ENCODE results near the gene RNF144B.

The RNF144B gene

DNA sequence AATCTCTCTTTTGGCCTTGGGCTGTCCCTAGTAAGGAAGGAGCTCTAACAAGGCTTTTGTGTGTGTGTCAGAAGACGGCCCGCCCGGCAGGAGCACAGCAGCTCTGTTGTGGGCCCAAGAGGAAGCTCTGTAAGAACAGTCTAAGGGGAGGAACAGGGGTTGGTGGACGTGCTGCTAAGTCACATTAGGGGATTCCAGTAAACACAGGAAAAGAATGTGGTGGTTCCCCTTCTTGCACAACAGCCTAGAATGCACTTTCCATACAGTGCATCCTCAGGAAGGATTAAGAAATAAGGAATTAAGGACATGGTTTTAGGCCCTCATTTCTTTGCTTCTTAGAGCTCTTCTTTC is 114.5 kb downstream of the RNF144B start:
- DNase-seq (ENCODE audit: low read depth, low spot score), result peak; percentile 30
- H3K4me3 ChIP-seq (ENCODE audit: low read depth, low read length), result no peak overlapping the region
- in situ Hi-C loops (cut with HindIII; ENCODE audit: low sequenced_read_pairs), result no loop called here
- TF ChIP-seq, protein P1, sequence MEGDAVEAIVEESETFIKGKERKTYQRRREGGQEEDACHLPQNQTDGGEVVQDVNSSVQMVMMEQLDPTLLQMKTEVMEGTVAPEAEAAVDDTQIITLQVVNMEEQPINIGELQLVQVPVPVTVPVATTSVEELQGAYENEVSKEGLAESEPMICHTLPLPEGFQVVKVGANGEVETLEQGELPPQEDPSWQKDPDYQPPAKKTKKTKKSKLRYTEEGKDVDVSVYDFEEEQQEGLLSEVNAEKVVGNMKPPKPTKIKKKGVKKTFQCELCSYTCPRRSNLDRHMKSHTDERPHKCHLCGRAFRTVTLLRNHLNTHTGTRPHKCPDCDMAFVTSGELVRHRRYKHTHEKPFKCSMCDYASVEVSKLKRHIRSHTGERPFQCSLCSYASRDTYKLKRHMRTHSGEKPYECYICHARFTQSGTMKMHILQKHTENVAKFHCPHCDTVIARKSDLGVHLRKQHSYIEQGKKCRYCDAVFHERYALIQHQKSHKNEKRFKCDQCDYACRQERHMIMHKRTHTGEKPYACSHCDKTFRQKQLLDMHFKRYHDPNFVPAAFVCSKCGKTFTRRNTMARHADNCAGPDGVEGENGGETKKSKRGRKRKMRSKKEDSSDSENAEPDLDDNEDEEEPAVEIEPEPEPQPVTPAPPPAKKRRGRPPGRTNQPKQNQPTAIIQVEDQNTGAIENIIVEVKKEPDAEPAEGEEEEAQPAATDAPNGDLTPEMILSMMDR (IDR thresholded peaks at IDR 0.05; ENCODE audit: low read depth, low read length), result no peak

DNA sequence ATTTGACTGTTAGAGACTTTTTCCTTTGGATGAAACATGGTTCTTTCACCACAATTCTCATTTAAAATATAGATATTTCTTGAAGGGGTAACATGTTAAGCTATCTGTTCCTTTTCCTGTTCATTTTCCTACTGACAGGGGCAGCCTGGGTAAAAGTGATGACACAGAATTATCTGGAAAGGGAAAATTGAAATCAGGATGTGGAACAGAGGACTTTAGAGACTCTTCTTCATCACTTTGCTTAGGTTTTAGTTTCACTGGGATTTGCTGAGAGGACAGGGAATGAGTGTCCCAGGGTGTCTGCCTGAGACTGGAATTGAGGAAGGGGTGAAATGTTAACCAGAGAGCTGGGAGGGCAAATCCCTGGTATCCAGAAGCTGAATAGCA is 116.0 kb downstream of the RNF144B start:
- DNase-seq (ENCODE audit: low read depth, low spot score), result no peak
- H3K4me3 ChIP-seq (ENCODE audit: low read depth, low read length), result no peak overlapping the region
- TF ChIP-seq, protein P1 (IDR thresholded peaks at IDR 0.05; ENCODE audit: low read depth, low read length), result no peak
- in situ Hi-C loops (cut with HindIII; ENCODE audit: low sequenced_read_pairs), result no loop called here

DNA sequence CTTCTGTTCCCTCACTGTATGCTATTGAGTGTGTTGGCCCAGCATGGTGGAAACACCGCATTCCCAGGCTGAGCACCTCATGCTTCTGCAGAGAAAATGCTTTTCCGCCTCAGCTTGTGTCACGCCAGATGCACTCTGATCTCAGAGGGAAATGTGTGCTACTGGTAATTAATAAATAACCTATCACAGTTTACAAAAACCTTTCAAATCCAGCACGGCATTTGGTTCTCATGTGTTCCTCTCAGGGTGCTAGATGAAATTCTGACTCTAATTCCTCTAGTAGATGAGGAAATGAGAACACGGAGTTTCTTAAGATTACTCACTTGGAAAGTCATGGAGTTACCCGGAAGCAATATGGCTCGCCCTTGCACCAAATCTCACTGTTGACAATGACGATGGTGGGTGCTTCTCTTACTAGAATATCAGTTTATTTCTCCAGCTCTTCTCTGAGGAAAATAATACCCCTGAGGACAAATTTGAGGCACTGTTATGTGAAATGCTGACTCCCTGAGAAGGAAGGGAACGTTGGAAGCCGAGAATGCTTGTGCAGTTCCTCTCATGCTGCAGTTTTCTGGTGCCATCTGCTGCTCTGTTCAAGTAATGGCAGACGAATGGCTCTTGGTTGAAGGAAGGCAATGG is 116.6 kb downstream of the RNF144B start:
- in situ Hi-C loops (cut with HindIII; ENCODE audit: low sequenced_read_pairs), result no loop called here
- H3K4me3 ChIP-seq (ENCODE audit: low read depth, low read length), result peak overlapping the region; percentile 0
- TF ChIP-seq, protein P1 (IDR thresholded peaks at IDR 0.05; ENCODE audit: low read depth, low read length), result peak; percentile 94
- peak; percentile 83 for DNase-seq (ENCODE audit: low read depth, low spot score)

DNA sequence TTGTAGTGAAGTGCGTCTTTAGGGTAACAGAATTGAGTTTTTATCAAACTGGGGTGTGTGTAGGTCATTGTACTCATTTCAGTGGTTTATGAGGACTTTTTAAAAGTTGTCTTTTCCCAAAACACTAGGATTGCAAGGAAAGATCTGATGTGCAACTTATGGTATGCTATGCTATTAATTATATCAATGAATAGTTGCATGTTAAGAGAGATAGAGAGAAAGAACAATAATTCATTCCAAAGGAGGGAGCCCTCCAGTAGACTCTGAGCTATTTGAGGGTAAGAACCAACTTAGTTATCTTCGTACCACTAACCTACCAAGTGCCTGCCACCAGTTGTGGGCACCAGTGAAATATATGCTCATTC is 117.1 kb downstream of the RNF144B start:
- in situ Hi-C loops (cut with HindIII; ENCODE audit: low sequenced_read_pairs), result no loop called here
- no peak overlapping the region for H3K4me3 ChIP-seq (ENCODE audit: low read depth, low read length)
- TF ChIP-seq, protein P1 (IDR thresholded peaks at IDR 0.05; ENCODE audit: low read depth, low read length), result no peak
- no peak for DNase-seq (ENCODE audit: low read depth, low spot score)

DNA sequence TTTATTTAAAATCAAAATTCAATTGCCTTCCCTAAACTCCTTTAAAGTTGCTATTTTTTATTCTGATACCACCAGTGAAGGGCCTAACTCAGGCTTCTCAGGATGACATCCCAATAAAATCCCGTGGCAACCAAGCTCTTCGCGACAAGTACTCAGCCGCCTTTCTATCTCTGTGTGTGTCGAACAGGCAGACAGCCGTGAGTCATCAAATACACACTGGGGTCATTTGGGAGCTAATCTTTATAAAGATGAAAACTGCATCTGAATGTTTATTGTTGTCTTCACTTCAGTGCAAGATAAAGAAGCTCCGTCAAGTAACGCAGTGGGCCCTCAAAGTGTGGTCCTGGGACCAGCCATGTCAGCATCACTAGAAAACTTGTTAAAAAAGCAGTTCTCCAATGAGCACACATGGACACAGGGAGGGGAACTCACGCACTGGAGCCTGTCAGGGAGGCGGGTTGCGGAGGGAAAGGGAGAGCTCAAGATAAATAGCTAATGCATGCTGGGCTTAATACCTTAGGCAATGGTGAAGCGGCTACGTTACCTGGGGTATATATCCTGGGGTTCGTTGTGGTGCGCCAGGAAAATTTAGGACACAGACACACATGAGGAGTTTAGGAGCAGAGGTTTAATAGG is 119.3 kb downstream of the RNF144B start:
- TF ChIP-seq, protein P1 (IDR thresholded peaks at IDR 0.05; ENCODE audit: low read depth, low read length), result no peak
- H3K4me3 ChIP-seq (ENCODE audit: low read depth, low read length), result no peak overlapping the region
- in situ Hi-C loops (cut with HindIII; ENCODE audit: low sequenced_read_pairs), result no loop called here
- DNase-seq (ENCODE audit: low read depth, low spot score), result no peak

DNA sequence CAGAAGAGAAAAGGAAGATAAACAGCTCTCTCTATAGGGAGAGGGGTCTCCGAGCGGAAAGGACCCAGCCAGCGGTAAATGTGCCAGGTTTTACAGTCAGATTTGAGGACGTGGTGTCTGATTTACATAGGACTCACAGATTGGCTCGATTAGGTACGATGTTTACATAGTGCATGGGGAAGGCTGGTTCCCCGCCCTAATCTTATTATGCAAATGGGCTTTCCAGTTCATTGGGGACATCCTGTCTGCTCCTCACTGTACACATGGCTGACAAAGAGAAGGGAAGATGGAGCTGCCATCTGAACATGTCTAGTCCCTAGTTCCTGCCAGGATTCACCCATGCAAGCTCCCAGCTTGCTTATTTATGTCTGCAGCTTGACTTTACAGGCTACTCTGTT is 119.9 kb downstream of the RNF144B start:
- TF ChIP-seq, protein P1 (IDR thresholded peaks at IDR 0.05; ENCODE audit: low read depth, low read length), result no peak
- in situ Hi-C loops (cut with HindIII; ENCODE audit: low sequenced_read_pairs), result no loop called here
- H3K4me3 ChIP-seq (ENCODE audit: low read depth, low read length), result no peak overlapping the region
- DNase-seq (ENCODE audit: low read depth, low spot score), result no peak

All from astrocyte of the spinal cord (primary cell).